Prostate gland (tissue), 2 donors: ENCODE data around the gene ARID2. TPM values are rescaled to one million over a fixed set of nuclear protein-coding genes. Genes with fewer than 3 reads are reported as not detected.

ENCODE experiments used
- DNase-seq: peaks from one replicate; pipeline ENCODE4 v3.0.0-alpha.2; 2019; ENCODE audit warnings: low spot score
- H3K27ac ChIP-seq, 2 donors: fragments of 200-600 bp; sonication (generic); 2 replicates each; pipeline ENCODE4 v1.5.1; 2017 to 2019
- H3K27me3 ChIP-seq: fragments of 200-600 bp; sonication (generic); replicated peaks from 2 replicates; pipeline ENCODE4 v1.5.1; 2019; ENCODE audit not compliant: insufficient read depth
- H3K36me3 ChIP-seq, 2 donors: fragments of 200-600 bp; sonication (generic); 1 replicate in 1 of 2; 2 replicates in 1 of 2; pipeline versions ENCODE4 v1.5.1 to v1.8.1; 2017 to 2019
- H3K4me1 ChIP-seq: fragments of 200-600 bp; sonication (generic); replicated peaks from 2 replicates; pipeline ENCODE4 v1.5.1; 2019
- H3K4me3 ChIP-seq, 2 donors: fragments of 200-600 bp; sonication (generic); 2 replicates each; pipeline ENCODE4 v1.5.1; 2017 to 2019
- H3K9me3 ChIP-seq: fragments of 200-600 bp; sonication (generic); 2 replicates; pipeline ENCODE4 v1.5.1; 2017
- CTCF ChIP-seq, 4 experiments: fragments of 200-600 bp in 2 of 4; fragments of 450-650 bp in 2 of 4; sonication (generic) in 2 of 4; IDR thresholded peaks; 1 replicate in 3 of 4; 2 replicates in 1 of 4; pipeline ENCODE4 v1.5.1; 2016 to 2019; ENCODE audit warnings: antibody characterized with exemption in 4 of 4, mild to moderate bottlenecking in 2 of 4, moderate library complexity in 2 of 4
- POLR2A ChIP-seq: fragments of 450-650 bp; IDR thresholded peaks from one replicate; pipeline ENCODE4 v1.6.1; 2016; ENCODE audit warnings: antibody characterized with exemption, mild to moderate bottlenecking
- POLR2AphosphoS5 ChIP-seq: sonication (generic); formaldehyde crosslinking; IDR thresholded peaks from one replicate; pipeline ENCODE4 v1.6.1; 2017; ENCODE audit warnings: antibody characterized with exemption
- WGBS: methylation state at CpG from one replicate; pipeline ENCODE4 v1.1.5; 2018; 5-methylcytosine and 5-hydroxymethylcytosine counted together
- intact Hi-C: fragments of 100-400 bp; cut with DNase I; formaldehyde crosslinking; loops from one replicate; pipeline ENCODE4 v1.14.2; 2022
- total RNA-seq, 2 donors: library from RNA; depleted of rRNA; stranded (reverse); fragments of >200 nt; gene quantifications; one replicate each; pipeline ENCODE4 v1.1.0, GENCODE V29; 2016

The ARID2 gene
- total RNA-seq, 2 donors from 2014 or later, result 29.5 to 47.3 TPM

DNA sequence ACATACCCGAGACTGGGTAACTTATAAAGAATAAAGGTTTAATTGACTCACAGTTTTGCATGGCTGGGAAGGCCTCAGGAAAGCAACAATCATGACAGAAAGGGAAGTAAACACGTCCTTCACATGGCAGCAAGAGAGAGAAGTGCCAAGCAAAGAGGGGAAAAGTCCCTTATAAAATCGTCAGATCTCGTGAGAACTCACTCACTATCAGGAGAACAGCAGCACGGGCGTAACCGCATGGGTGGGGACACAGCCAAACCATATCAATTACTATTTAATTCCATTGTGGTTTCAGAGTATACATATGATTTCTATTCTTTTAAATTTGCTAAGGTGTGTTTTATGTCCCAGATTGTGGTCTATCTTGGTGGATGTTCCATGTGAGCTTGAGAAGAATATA is 142.9 kb downstream of the ARID2 start:
- no peak for DNase-seq
- Histone ChIP-seq H3K36me3 (no peaks in the 10 kb centered on the region), H3K9me3 (no peaks in the 10 kb centered on the region), H3K27ac (no peak overlapping the region), H3K27me3 (no peaks in the 10 kb centered on the region), H3K4me3 (no peak overlapping the region), H3K4me1 (no peaks in the 10 kb centered on the region)
- 84% methylated on average over 7 of the region's 7 CpGs for whole genome bisulfite sequencing
- intact Hi-C loops, result no loop called here
- TF ChIP-seq POLR2AphosphoS5 (no peak), CTCF (IDR thresholded peaks at IDR 0.05) (no peak), POLR2A (no peak)

- no peak for DNase-seq
- 95% methylated on average over 5 of the region's 5 CpGs for WGBS
- H3K27me3 ChIP-seq, result no peaks in the 10 kb centered on the region
- H3K36me3 ChIP-seq, result no peaks in the 10 kb centered on the region
- no peaks in the 10 kb centered on the region for H3K9me3 ChIP-seq
- H3K27ac ChIP-seq, result no peak overlapping the region
- TF ChIP-seq POLR2AphosphoS5 (no peak), CTCF (IDR thresholded peaks at IDR 0.05) (no peak), POLR2A (no peak)
- intact Hi-C loops, result no loop called here
- H3K4me1 ChIP-seq, result no peaks in the 10 kb centered on the region
- no peak overlapping the region for H3K4me3 ChIP-seq
These were observed 147.6 kb downstream of the ARID2 start for GRCh38 chr12:45877069-45877468.

DNA sequence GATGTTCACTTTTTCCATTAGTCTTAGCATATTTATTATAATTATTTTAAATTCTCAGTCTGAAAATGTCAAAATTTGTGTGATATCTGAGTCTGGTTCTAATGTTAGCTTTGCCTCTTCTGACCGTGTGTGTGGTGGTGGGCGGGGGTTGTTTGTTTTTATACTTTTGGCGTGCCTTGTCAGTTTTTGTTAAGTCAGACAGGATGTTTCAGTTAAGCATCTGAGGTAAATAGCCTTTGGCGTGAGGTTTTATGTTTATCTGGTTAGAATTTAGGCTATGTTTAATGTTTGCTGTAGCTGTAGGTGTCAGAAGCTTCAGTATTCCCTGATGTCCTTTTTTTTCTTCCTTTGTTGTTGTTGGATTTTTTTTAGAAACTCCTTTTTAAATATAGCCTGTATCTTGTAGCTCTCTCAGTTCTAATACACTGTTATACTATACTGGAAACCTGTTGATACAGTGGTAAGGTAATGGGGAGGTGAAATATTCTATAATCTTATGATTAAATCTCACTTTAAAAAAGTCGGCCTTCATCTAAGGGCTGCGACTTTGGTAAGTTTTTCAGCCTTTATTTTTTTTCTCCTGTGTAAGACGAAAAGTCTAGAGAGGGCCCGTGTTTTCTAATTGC is 149.2 kb downstream of the ARID2 start:
- TF ChIP-seq CTCF (IDR thresholded peaks at IDR 0.05) (no peak), POLR2AphosphoS5 (no peak), POLR2A (no peak)
- intact Hi-C loops, result no loop called here
- Histone ChIP-seq H3K9me3 (no peaks in the 10 kb centered on the region), H3K27me3 (no peaks in the 10 kb centered on the region), H3K27ac (peak overlapping the region; percentile 8 to 22), H3K36me3 (no peaks in the 10 kb centered on the region), H3K4me3 (no peak overlapping the region), H3K4me1 (no peaks in the 10 kb centered on the region)
- no peak for DNase-seq
- WGBS, result 18% methylated on average over 8 of the region's 8 CpGs

DNA sequence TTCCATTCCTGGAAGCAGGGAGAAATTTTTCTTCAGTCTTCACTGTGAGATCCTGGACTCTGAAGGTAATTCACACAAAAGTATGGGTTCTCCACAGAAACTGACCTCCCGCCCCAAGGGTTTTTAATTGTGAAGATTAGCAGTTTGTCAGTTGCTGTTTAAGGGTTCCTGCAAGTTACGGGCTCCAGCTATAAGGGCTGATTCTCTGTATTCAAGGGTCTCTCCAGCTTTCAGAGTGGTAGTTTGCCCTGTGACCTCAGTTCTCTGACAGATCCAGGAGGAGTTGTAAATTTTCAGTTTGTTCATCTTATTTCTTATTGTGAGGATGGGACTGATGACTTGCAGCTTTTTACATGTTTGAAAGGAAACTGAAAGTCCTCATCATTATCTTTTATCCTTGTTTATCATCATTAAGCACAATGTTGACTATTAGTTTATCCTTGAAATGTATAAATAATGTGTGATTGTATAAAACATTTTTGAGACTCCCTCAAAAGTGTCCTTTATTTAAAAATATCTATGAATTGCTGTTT is 149.9 kb downstream of the ARID2 start:
- WGBS, result 89% methylated on average over 2 of the region's 2 CpGs
- H3K4me1 ChIP-seq, result no peaks in the 10 kb centered on the region
- peak overlapping the region; percentile 8 to 22 for H3K27ac ChIP-seq
- intact Hi-C loops, result no loop called here
- DNase-seq, result no peak
- no peaks in the 10 kb centered on the region for H3K27me3 ChIP-seq
- no peak overlapping the region for H3K4me3 ChIP-seq
- H3K36me3 ChIP-seq, result no peaks in the 10 kb centered on the region
- H3K9me3 ChIP-seq, result no peaks in the 10 kb centered on the region
- TF ChIP-seq POLR2AphosphoS5, result no peak

DNA sequence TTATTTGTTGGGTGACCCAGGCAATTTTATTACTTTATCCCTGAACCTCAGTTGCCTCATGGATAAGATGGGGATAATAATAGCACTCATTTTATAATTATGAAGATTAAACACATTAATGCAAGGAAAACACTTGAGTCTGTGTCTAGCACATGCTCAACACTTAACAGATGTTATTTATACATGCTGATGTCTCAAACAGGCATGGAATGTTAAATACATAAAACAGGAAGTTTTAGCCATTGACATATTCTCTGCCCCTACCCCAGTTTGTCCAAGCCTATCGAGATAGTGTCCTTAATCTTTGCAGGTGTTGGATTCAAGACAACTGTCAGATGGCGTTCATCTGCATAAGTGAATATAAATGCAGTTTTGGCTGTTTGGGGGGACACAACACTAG is 151.0 kb downstream of the ARID2 start:
- intact Hi-C loops, result no loop called here
- Histone ChIP-seq H3K4me1 (no peaks in the 10 kb centered on the region), H3K36me3 (no peaks in the 10 kb centered on the region), H3K4me3 (no peak overlapping the region), H3K27ac (no peak overlapping the region), H3K27me3 (no peaks in the 10 kb centered on the region), H3K9me3 (no peaks in the 10 kb centered on the region)
- WGBS, result 88% methylated on average over 2 of the region's 2 CpGs
- no peak for TF ChIP-seq CTCF (IDR thresholded peaks at IDR 0.05)
- no peak for TF ChIP-seq POLR2A
- no peak for TF ChIP-seq POLR2AphosphoS5
- DNase-seq, result no peak
